Endometrial microvascular endothelial cells (primary cell): ENCODE data around the gene NKIRAS1. TPM values are rescaled to one million over a fixed set of nuclear protein-coding genes. Genes with fewer than 3 reads are reported as not detected.
"Not testable (repeated sequence)": the region's sequence is repeated elsewhere in the genome, so short reads cannot be mapped to it uniquely, and the experiment has no call there.

Experiments used
- in situ Hi-C: cut with HindIII; loops from 2 replicates; pipeline ENCODE4 v1.10.0; 2017; ENCODE audit warnings: low sequenced_read_pairs, low pct_unique_long_range_greater_than_20kb; ENCODE audit errors: inconsistent ontology term
- total RNA-seq: library from RNA; depleted of rRNA; stranded (reverse); fragments of >200 nt; gene quantifications from one replicate; pipeline ENCODE4 v1.2.3, GENCODE V29; 2015; ENCODE audit errors: inconsistent ontology term

NKIRAS1 gene
- total RNA-seq, 1 donor from 2014 or later, result 3.9 TPM

GRCh38 chr3:23913873-23914743 lies 2.7 kb downstream of the NKIRAS1 start:
- in situ Hi-C loops, result no loop called here

- in situ Hi-C loops, result no loop called here
Measured at GRCh38 chr3:23913182-23913581, 3.6 kb downstream of the NKIRAS1 start.

- in situ Hi-C loops, result not testable (repeated sequence)
Measured at GRCh38 chr3:23912335-23912734, 4.5 kb downstream of the NKIRAS1 start.

GRCh38 chr3:23911397-23911796 lies 5.4 kb downstream of the NKIRAS1 start:
- in situ Hi-C loops, result no loop called here

- in situ Hi-C loops, result no loop called here
Measured at GRCh38 chr3:23909341-23909740, 7.4 kb downstream of the NKIRAS1 start.

GRCh38 chr3:23904545-23904944 lies 12.2 kb downstream of the NKIRAS1 start:
- in situ Hi-C loops, result no loop called here

GRCh38 chr3:23900744-23901143 lies 16.0 kb downstream of the NKIRAS1 start:
- in situ Hi-C loops, result no loop called here

- in situ Hi-C loops, result no loop called here
Measured at GRCh38 chr3:23895181-23895580, 21.6 kb downstream of the NKIRAS1 start.

- in situ Hi-C loops, result no loop called here
Measured at GRCh38 chr3:23894254-23895061, 22.3 kb downstream of the NKIRAS1 start.

- in situ Hi-C loops, result no loop called here
Measured at GRCh38 chr3:23889950-23890349, 26.8 kb downstream of the NKIRAS1 start.

GRCh38 chr3:23889386-23889785 lies 27.4 kb downstream of the NKIRAS1 start:
- in situ Hi-C loops, result no loop called here

GRCh38 chr3:23888617-23889228 lies 28.1 kb downstream of the NKIRAS1 start:
- in situ Hi-C loops, result no loop called here

GRCh38 chr3:23886311-23886710 lies 30.5 kb downstream of the NKIRAS1 start:
- in situ Hi-C loops, result no loop called here

- in situ Hi-C loops, result no loop called here
Measured at GRCh38 chr3:23885210-23885609, 31.6 kb downstream of the NKIRAS1 start.

GRCh38 chr3:23884481-23884880 lies 32.3 kb downstream of the NKIRAS1 start:
- in situ Hi-C loops, result no loop called here

GRCh38 chr3:23882487-23882918 lies 34.3 kb downstream of the NKIRAS1 start:
- in situ Hi-C loops, result no loop called here

- in situ Hi-C loops, result not testable (repeated sequence)
Measured at GRCh38 chr3:23881993-23882392, 34.8 kb downstream of the NKIRAS1 start.

GRCh38 chr3:23880703-23881339 lies 36.0 kb downstream of the NKIRAS1 start:
- in situ Hi-C loops, result no loop called here

GRCh38 chr3:23879485-23879884 lies 37.3 kb downstream of the NKIRAS1 start:
- in situ Hi-C loops, result no loop called here
